HCT116 (cell line): ENCODE data around the gene ITGAV. TPM values are rescaled to one million over a fixed set of nuclear protein-coding genes. Genes with fewer than 3 reads are reported as not detected.

Source experiments
- ATAC-seq: fragments of 200-7000 bp; cut with Tn5 transposase; 2 replicates; pipeline ENCODE4 v1.9.1; 2020; ENCODE audit warnings: mild to moderate bottlenecking, moderate library complexity
- BruUV-seq: library from RNA; stranded (reverse); fragments of 400-500 nt; replicated peaks from 2 replicates; lab custom pipeline; 2021; lab: Mats Ljungman, UMichigan
- CTCF ChIA-PET: fragments of 300-600 bp; sonication (Branson Sonifier 250); formaldehyde crosslinking; loops from one replicate; lab custom pipeline; 2021; ENCODE audit warnings: antibody characterized with exemption; lab: Charles Lee
- POLR2A ChIA-PET: fragments of 300-600, 350-600 bp; sonication (Branson Sonifier 250); formaldehyde crosslinking; loops from one replicate; lab custom pipeline; 2021; ENCODE audit warnings: antibody characterized with exemption; lab: Charles Lee
- RAD21 ChIA-PET, 2 experiments: fragments of 300-600 bp; sonication (Branson Sonifier 250); formaldehyde crosslinking; loops; one replicate each; lab custom pipeline; 2023; ENCODE audit warnings: low total read pairs in 2 of 2; ENCODE audit not compliant: uncharacterized antibody in 2 of 2, unreplicated experiment in 2 of 2, low non-redundant PET in 1 of 2; lab: Charles Lee
- DNase-seq: peaks from one replicate; pipeline ENCODE4 v3.0.0-alpha.2; 2010; ENCODE audit warnings: low read depth, low spot score
- H2AFZ ChIP-seq: fragments of 200-600 bp; shearing (Covaris generic), sonication (generic); 2 replicates; pipeline ENCODE4 v1.6.1; 2017; ENCODE audit warnings: low read depth, mixed run types, mixed read lengths, antibody characterized with exemption, low read length; ENCODE audit not compliant: poor library complexity, severe bottlenecking
- H3K27ac ChIP-seq: 2 replicates; pipeline ENCODE4 v1.5.1; 2012; ENCODE audit warnings: low read depth, low read length
- H3K27me3 ChIP-seq: fragments of 200-600 bp; sonication (generic); 2 replicates; pipeline ENCODE4 v1.6.1; 2016; ENCODE audit warnings: mixed run types, low read length, mixed read lengths; ENCODE audit not compliant: insufficient read depth
- H3K36me3 ChIP-seq, 2 experiments: fragments of 200-500 bp in 1 of 2; fragments of 200-600 bp in 1 of 2; sonication (Bioruptor generic) in 1 of 2; sonication (generic) in 1 of 2; 2 replicates each; pipeline versions ENCODE4 v1.5.1 to v1.6.1; 2014 to 2016; ENCODE audit warnings: low read length in 2 of 2, inconsistent platforms in 1 of 2, mixed read lengths in 1 of 2, mixed run types in 1 of 2; ENCODE audit not compliant: insufficient read depth in 2 of 2, control insufficient read depth in 1 of 2
- H3K4me1 ChIP-seq, 2 experiments: fragments of 200-600 bp in 1 of 2; sonication (generic) in 1 of 2; 2 replicates each; pipeline versions ENCODE4 v1.5.1 to v1.6.1; 2012 to 2017; ENCODE audit warnings: low read length in 2 of 2, inconsistent platforms in 1 of 2, mild to moderate bottlenecking in 1 of 2, mixed read lengths in 1 of 2, mixed run types in 1 of 2, moderate library complexity in 1 of 2; ENCODE audit not compliant: insufficient read depth in 2 of 2, control insufficient read depth in 1 of 2
- H3K4me2 ChIP-seq: fragments of 200-600 bp; sonication (generic); 2 replicates; pipeline ENCODE4 v1.6.1; 2017; ENCODE audit warnings: mixed run types, low read length, mixed read lengths
- H3K4me3 ChIP-seq, 2 experiments: fragments of 200-600 bp in 1 of 2; sonication (generic) in 1 of 2; replicated peaks in 1 of 2; 2 replicates each; pipeline ENCODE4 v1.5.1; 2011 to 2016; ENCODE audit warnings: low read length in 2 of 2, control low read depth in 1 of 2, low read depth in 1 of 2, mild to moderate bottlenecking in 1 of 2, mixed read lengths in 1 of 2, mixed run types in 1 of 2
- H3K79me2 ChIP-seq: fragments of 200-600 bp; sonication (generic); 2 replicates; pipeline ENCODE4 v1.6.1; 2017; ENCODE audit warnings: mild to moderate bottlenecking, mixed run types, low read length, moderate library complexity, mixed read lengths; ENCODE audit not compliant: insufficient read depth
- H3K9ac ChIP-seq: fragments of 200-600 bp; sonication (generic); 2 replicates; pipeline ENCODE4 v1.6.1; 2016; ENCODE audit warnings: low read length, mixed read lengths
- H3K9me2 ChIP-seq: fragments of 200-600 bp; sonication (generic), shearing (Covaris generic); 2 replicates; pipeline ENCODE4 v1.6.1; 2017; ENCODE audit warnings: mixed run types, mild to moderate bottlenecking, moderate library complexity; ENCODE audit not compliant: insufficient read depth
- H3K9me3 ChIP-seq, 2 experiments: fragments of 200-500 bp in 1 of 2; fragments of 200-600 bp in 1 of 2; sonication (Bioruptor generic) in 1 of 2; sonication (generic) in 1 of 2; 2 replicates each; pipeline ENCODE4 v1.6.1; 2014 to 2017; ENCODE audit warnings: low read length in 2 of 2, mixed read lengths in 2 of 2, inconsistent platforms in 1 of 2, low read depth in 1 of 2, mild to moderate bottlenecking in 1 of 2, mixed run types in 1 of 2, moderate library complexity in 1 of 2; ENCODE audit not compliant: control insufficient read depth in 1 of 2, insufficient read depth in 1 of 2
- H4K20me1 ChIP-seq: fragments of 200-600 bp; sonication (generic), shearing (Covaris generic); 2 replicates; pipeline ENCODE4 v1.6.1; 2017; ENCODE audit warnings: mixed run types, mild to moderate bottlenecking, moderate library complexity; ENCODE audit not compliant: insufficient read depth
- CEBPB ChIP-seq: IDR thresholded peaks from 2 replicates; pipeline ENCODE4 v1.6.1; 2012; ENCODE audit warnings: low read depth
- EGR1 ChIP-seq: IDR thresholded peaks from 2 replicates; pipeline ENCODE4 v1.6.1; 2012; ENCODE audit warnings: low read depth
- ELF1 ChIP-seq: IDR thresholded peaks from 2 replicates; pipeline ENCODE4 v1.6.1; 2012; ENCODE audit warnings: low read depth, borderline replicate concordance
- FOSL1 ChIP-seq: IDR thresholded peaks from 2 replicates; pipeline ENCODE4 v1.6.1; 2012; ENCODE audit warnings: low read depth
- POLR2A ChIP-seq: IDR thresholded peaks from 2 replicates; pipeline ENCODE4 v1.7.0; 2011; ENCODE audit warnings: borderline replicate concordance; ENCODE audit not compliant: insufficient read depth, insufficient read length; ENCODE audit errors: extremely low read depth
- POLR2AphosphoS5 ChIP-seq: IDR thresholded peaks from 2 replicates; pipeline ENCODE4 v1.6.1; 2011; ENCODE audit warnings: mild to moderate bottlenecking, low read depth, low read length, moderate library complexity
- YY1 ChIP-seq: IDR thresholded peaks from 2 replicates; pipeline ENCODE4 v1.6.1; 2011; ENCODE audit warnings: low read length, low read depth, moderate library complexity, mild to moderate bottlenecking; ENCODE audit not compliant: insufficient replicate concordance; ENCODE audit errors: extremely low read depth
- intact Hi-C: fragments of 100-400 bp; cut with micrococcal nuclease; formaldehyde crosslinking; loops from 2 replicates; pipeline ENCODE4 v1.10.0; 2022
- total RNA-seq: library from RNA; stranded (reverse); gene quantifications from one replicate; pipeline ENCODE4 v1.2.1, GENCODE V29; 2021; ENCODE audit not compliant: unreplicated experiment
- TF ChIP-seq, protein P1 (sequence below): IDR thresholded peaks from 2 replicates; pipeline ENCODE4 v1.6.1; 2011; ENCODE audit warnings: mild to moderate bottlenecking, low read length, moderate library complexity; ENCODE audit not compliant: insufficient replicate concordance; ENCODE audit errors: extremely low read depth
- TF ChIP-seq, protein P2 (sequence below): IDR thresholded peaks from 2 replicates; pipeline ENCODE4 v1.6.1; 2012
- TF ChIP-seq, protein P3 (sequence below), 3 experiments: fragments of 200-600 bp in 1 of 3; sonication (generic) in 1 of 3; IDR thresholded peaks in 2 of 3; conservative IDR thresholded peaks in 1 of 3; 2 replicates each; pipeline ENCODE4 v1.5.1; 2012 to 2017; ENCODE audit warnings: low read depth in 2 of 3, low read length in 2 of 3, antibody characterized with exemption in 1 of 3, borderline replicate concordance in 1 of 3, control low read depth in 1 of 3, mild to moderate bottlenecking in 1 of 3, mixed read lengths in 1 of 3, mixed run types in 1 of 3, moderate library complexity in 1 of 3; ENCODE audit not compliant: insufficient read depth in 1 of 3

The ITGAV gene
- total RNA-seq, 1 experiment from 2014 or later: 36.3 TPM

DNA sequence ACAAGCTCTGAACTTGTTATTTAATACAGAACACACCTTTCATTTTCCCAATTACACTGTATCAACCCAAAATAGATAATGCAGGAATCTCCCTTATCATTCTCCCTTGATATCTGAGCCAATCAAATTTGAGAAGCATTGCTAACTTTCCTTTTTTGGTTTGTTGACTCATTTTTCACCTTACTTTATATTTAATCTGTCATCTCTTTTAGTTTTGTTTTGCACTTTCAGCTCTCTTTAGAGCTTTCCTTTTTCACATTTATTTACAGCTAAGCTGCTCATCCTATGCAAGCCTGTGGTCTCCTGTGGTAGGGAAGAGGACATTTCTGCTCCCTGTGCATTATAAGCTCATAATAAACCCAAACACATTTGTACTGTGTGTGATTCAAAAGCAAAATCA lies 50.1 kb downstream of the ITGAV start:
- no peaks in the 10 kb centered on the region for H3K9me3 ChIP-seq
- H3K4me2 ChIP-seq: no peak overlapping the region
- intact Hi-C loops: no loop called here
- H4K20me1 ChIP-seq: no peaks in the 10 kb centered on the region
- no peak overlapping the region for H2AFZ ChIP-seq
- ATAC-seq (no peak), DNase-seq (no peak)
- no peaks in the 10 kb centered on the region for H3K9me2 ChIP-seq
- no TSS peak for BruUV-seq
- no peak for TF ChIP-seq EGR1
- TF ChIP-seq, protein P1, sequence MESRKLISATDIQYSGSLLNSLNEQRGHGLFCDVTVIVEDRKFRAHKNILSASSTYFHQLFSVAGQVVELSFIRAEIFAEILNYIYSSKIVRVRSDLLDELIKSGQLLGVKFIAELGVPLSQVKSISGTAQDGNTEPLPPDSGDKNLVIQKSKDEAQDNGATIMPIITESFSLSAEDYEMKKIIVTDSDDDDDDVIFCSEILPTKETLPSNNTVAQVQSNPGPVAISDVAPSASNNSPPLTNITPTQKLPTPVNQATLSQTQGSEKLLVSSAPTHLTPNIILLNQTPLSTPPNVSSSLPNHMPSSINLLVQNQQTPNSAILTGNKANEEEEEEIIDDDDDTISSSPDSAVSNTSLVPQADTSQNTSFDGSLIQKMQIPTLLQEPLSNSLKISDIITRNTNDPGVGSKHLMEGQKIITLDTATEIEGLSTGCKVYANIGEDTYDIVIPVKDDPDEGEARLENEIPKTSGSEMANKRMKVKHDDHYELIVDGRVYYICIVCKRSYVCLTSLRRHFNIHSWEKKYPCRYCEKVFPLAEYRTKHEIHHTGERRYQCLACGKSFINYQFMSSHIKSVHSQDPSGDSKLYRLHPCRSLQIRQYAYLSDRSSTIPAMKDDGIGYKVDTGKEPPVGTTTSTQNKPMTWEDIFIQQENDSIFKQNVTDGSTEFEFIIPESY: no peak
- TF ChIP-seq, protein P2, sequence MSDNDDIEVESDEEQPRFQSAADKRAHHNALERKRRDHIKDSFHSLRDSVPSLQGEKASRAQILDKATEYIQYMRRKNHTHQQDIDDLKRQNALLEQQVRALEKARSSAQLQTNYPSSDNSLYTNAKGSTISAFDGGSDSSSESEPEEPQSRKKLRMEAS: no peak
- no peak for TF ChIP-seq CEBPB
- no peak for TF ChIP-seq POLR2A
- TF ChIP-seq, protein P3, sequence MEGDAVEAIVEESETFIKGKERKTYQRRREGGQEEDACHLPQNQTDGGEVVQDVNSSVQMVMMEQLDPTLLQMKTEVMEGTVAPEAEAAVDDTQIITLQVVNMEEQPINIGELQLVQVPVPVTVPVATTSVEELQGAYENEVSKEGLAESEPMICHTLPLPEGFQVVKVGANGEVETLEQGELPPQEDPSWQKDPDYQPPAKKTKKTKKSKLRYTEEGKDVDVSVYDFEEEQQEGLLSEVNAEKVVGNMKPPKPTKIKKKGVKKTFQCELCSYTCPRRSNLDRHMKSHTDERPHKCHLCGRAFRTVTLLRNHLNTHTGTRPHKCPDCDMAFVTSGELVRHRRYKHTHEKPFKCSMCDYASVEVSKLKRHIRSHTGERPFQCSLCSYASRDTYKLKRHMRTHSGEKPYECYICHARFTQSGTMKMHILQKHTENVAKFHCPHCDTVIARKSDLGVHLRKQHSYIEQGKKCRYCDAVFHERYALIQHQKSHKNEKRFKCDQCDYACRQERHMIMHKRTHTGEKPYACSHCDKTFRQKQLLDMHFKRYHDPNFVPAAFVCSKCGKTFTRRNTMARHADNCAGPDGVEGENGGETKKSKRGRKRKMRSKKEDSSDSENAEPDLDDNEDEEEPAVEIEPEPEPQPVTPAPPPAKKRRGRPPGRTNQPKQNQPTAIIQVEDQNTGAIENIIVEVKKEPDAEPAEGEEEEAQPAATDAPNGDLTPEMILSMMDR (IDR thresholded peaks at IDR 0.05 in 2 of 3, conservative IDR thresholded peaks at IDR 0.05 in 1 of 3; ENCODE audit: borderline replicate concordance in 1 of 3, insufficient read depth in 1 of 3, low read depth in 2 of 3, low read length in 2 of 3): no peak
- no peak for TF ChIP-seq FOSL1
- TF ChIP-seq POLR2AphosphoS5: no peak
- no peak for TF ChIP-seq ELF1
- TF ChIP-seq YY1: no peak
- TF ChIP-seq, all 23 proteins: peak for 0
- Histone ChIP-seq H3K27ac (no peak overlapping the region), H3K27me3 (no peaks in the 10 kb centered on the region), H3K9ac (no peak overlapping the region), H3K36me3 (peaks cover 0 to 2% of the 10 kb centered on the region in 2 experiments; a peak in 1 of 4 replicates), H3K4me1 (no peaks in the 10 kb centered on the region), H3K4me3 (no peak overlapping the region), H3K79me2 (no peaks in the 10 kb centered on the region)
- ChIA-PET CTCF (interaction anchor here (4.2 kb wide), 1 partner anchor 136 kb away, joined by 33 read pairs; no protein-coding TSS in a partner anchor), POLR2A (no interaction called here), RAD21 (no interaction called here)
